Measurements from ENCODE around the gene SNU13.
"Not testable (repeated sequence)": the region's sequence is repeated elsewhere in the genome, so short reads cannot be mapped to it uniquely, and the experiment has no call there.

SNU13 gene

DNA sequence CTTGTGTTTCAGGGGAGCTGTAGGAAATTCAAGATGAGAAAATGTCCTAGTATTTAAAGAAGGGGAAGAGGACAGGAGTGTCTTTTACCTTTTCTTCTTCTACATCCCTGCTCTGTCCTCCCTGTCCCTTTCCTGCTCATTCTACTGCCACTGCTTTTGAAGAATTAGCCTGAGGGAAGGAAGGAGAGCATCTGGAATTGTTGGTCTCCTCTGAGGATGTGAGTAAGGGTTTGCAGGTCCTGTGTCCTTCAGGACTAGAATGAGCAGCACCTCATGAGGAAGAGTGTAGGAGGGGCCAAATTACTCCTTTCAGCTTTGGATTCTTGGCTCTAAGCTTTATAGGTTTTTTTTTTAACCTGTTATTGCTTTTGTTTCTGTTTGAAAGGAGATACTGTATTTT, 24.2 kb downstream of the SNU13 start:
- TF ChIP-seq, protein P1, sequence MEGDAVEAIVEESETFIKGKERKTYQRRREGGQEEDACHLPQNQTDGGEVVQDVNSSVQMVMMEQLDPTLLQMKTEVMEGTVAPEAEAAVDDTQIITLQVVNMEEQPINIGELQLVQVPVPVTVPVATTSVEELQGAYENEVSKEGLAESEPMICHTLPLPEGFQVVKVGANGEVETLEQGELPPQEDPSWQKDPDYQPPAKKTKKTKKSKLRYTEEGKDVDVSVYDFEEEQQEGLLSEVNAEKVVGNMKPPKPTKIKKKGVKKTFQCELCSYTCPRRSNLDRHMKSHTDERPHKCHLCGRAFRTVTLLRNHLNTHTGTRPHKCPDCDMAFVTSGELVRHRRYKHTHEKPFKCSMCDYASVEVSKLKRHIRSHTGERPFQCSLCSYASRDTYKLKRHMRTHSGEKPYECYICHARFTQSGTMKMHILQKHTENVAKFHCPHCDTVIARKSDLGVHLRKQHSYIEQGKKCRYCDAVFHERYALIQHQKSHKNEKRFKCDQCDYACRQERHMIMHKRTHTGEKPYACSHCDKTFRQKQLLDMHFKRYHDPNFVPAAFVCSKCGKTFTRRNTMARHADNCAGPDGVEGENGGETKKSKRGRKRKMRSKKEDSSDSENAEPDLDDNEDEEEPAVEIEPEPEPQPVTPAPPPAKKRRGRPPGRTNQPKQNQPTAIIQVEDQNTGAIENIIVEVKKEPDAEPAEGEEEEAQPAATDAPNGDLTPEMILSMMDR (IDR thresholded peaks at IDR 0.05; ENCODE audit: borderline replicate concordance, insufficient read depth, low read depth, low read length) = no peak
- H3K4me3 ChIP-seq (ENCODE audit: low read depth, low read length) = no peak overlapping the region

DNA sequence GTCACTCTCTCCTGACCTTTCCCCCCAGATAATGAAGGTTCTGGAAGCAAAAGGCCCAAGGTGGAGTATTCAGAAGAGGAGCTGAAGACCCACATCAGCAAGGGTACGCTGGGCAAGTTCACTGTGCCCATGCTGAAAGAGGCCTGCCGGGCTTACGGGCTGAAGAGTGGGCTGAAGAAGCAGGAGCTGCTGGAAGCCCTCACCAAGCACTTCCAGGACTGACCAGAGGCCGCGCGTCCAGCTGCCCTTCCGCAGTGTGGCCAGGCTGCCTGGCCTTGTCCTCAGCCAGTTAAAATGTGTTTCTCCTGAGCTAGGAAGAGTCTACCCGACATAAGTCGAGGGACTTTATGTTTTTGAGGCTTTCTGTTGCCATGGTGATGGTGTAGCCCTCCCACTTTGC, 25.1 kb downstream of the SNU13 start:
- not testable (repeated sequence) for H3K4me3 ChIP-seq (ENCODE audit: low read depth, low read length)

DNA sequence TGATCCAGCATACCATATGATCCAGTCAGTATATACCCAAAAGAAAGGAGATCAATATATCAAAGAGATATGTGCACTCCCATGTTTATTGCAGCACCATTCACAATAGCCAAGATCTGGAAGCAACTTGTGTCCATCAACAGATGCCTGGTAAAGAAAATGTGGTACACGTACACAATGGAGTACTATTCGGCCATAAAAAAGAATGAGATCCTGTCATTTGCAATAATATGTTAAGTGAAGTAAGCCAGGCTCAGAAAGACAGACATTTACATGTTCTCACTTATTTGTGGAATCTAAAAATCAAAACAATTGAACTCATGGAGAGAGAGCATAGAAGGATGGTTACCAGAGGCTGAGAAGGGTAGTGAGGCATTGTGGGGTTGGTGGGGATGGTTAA, 27.0 kb downstream of the SNU13 start:
- H3K4me3 ChIP-seq (ENCODE audit: low read depth, low read length) = no peak overlapping the region
- TF ChIP-seq, protein P1 (IDR thresholded peaks at IDR 0.05; ENCODE audit: borderline replicate concordance, insufficient read depth, low read depth, low read length) = no peak

DNA sequence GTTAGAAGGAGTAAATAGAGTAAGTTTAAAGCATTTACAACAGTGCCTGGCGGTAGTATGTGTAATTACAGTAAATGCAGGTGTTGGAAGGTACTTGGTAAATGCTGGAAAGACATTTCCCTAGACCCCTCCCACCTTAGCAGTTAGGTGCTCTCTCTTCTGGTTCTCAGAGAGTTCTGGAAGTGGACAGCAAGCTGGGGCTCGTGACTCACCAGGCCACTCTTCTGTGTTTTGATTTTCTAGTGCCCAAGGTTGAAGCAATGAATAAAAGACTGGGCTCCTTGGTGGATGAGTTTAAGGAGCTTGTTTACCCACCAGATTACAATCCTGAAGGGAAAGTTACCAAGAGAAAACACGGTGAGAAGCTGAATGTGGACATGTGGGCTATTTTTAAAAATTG, 27.6 kb downstream of the SNU13 start:
- H3K4me3 ChIP-seq (ENCODE audit: low read depth, low read length) = no peak overlapping the region
- TF ChIP-seq, protein P1 (IDR thresholded peaks at IDR 0.05; ENCODE audit: borderline replicate concordance, insufficient read depth, low read depth, low read length) = no peak

DNA sequence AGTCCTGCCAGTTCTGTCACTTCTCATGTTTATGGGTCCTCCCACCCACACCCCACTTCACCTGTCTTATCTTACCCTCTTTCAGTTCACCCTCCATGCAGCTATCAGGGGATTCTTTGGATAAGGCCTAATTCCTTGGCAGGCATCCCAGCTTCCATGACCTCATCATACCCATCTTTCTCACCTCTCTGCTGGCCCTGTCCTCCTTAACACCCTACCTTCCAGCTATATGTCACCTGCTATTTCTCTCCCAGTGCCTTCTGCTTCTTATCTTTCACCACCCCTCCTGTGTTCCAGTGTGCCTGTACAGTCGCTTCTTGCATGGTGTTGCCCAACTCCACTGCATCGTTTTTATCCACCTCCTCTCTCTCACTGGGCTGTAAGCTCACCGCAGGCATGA, 28.3 kb downstream of the SNU13 start:
- TF ChIP-seq, protein P1 (IDR thresholded peaks at IDR 0.05; ENCODE audit: borderline replicate concordance, insufficient read depth, low read depth, low read length) = no peak
- no peak overlapping the region for H3K4me3 ChIP-seq (ENCODE audit: low read depth, low read length)

DNA sequence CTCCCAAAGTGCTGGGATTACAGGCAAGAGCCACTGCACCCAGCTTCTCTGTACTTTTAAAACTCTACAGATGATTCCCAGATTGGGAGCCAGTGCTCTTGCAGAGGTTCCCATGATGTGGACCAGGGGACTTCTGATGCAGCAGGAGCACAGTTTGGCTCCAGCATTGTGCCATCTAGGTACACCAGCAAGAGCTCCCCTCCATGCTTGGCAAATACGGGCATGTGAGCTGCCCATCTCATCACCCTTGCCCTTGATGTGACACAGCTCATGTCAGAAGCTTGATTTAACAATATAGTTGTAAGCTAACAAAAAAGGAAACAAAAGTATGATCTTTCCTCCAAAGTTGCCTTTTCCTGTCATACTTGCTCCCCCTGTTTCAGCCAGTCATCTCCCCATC, 28.7 kb downstream of the SNU13 start:
- no peak overlapping the region for H3K4me3 ChIP-seq (ENCODE audit: low read depth, low read length)
- TF ChIP-seq, protein P1 (IDR thresholded peaks at IDR 0.05; ENCODE audit: borderline replicate concordance, insufficient read depth, low read depth, low read length) = no peak

DNA sequence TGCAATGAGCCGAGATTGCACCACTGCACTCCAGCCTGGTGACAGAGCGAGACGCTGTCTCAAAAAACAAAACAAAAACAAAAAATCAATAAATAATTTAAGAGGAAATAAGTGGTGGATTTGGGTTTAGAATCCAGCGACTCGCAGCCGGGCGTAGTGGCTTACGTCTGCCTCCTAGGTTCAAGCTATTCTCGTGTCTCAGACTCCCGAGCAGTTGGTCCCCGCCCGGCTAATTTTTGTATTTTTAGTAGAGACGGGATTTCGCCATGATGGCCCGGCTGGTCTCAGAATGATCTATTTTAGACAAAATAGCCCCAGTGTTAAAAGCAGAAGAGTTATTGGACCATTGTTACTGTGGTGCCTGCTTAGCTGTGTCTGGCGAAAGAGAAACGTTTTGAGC, 29.8 kb downstream of the SNU13 start:
- TF ChIP-seq, protein P1 (IDR thresholded peaks at IDR 0.05; ENCODE audit: borderline replicate concordance, insufficient read depth, low read depth, low read length) = no peak
- no peak overlapping the region for H3K4me3 ChIP-seq (ENCODE audit: low read depth, low read length)

DNA sequence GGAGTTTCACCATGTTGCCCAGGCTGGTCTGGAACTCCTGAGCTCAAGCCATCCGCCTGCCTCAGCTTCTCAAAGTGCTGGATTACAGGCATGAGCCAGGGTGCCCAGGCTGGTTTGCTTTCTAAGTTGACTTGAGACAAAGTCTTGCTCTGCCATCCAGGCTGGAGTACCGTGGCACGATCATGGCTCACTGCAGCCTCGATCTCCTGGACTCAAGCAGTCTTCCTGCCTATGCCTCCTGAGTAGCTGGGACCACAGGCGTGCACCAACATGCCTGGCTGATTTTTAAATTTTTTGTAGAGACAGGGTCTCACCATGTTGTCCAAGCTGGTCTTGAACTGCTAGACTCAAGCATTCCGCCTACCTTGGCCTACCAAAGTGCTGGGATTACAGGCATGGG, 31.0 kb downstream of the SNU13 start:
- no peak overlapping the region for H3K4me3 ChIP-seq (ENCODE audit: low read depth, low read length)
- TF ChIP-seq, protein P1 (IDR thresholded peaks at IDR 0.05; ENCODE audit: borderline replicate concordance, insufficient read depth, low read depth, low read length) = no peak
